Measurements from ENCODE around the gene SNX5. TPM values are rescaled to one million over a fixed set of nuclear protein-coding genes. Genes with fewer than 3 reads are reported as not detected.

Gene SNX5
- total and polyA plus RNA-seq, 2 of the 13 experiments (the other 11 are each of a cell fraction or from before 2014, with no cell fraction given) = 664 to 1,040 TPM

- TF ChIP-seq BCL3 (CRISPR knock-in tag; IDR thresholded peaks at IDR 0.05) (peak; percentile 97), MXD1 (CRISPR knock-in tag; IDR thresholded peaks at IDR 0.05) (peak; percentile 99), KLF13 (CRISPR knock-in tag; IDR thresholded peaks at IDR 0.05) (peak; percentile 99), ZNF468 (CRISPR knock-in tag; IDR thresholded peaks at IDR 0.05) (peak; percentile 80), DRAP1 (CRISPR knock-in tag; IDR thresholded peaks at IDR 0.05) (peak; percentile 99), ZNF747 (CRISPR knock-in tag; IDR thresholded peaks at IDR 0.05; ENCODE audit: borderline replicate concordance) (peak; percentile 100), FOSL2 (CRISPR knock-in tag; IDR thresholded peaks at IDR 0.05) (peak; percentile 86), SOX13 (IDR thresholded peaks at IDR 0.05) (peak; percentile 67; the same call in 1 of the 2 replicates), SOX13 (CRISPR knock-in tag; conservative IDR thresholded peaks at IDR 0.05 in 1 of 2, IDR thresholded peaks at IDR 0.05 in 1 of 2) (peak in 1 of 2 experiments; percentile 62; a peak in 2 of 4 replicates), POLR2G (IDR thresholded peaks at IDR 0.05; ENCODE audit: low read depth, low read length) (peak; percentile 100), LRRFIP1 (CRISPR knock-in tag; conservative IDR thresholded peaks at IDR 0.05) (no peak), THAP9 (CRISPR knock-in tag; IDR thresholded peaks at IDR 0.05; ENCODE audit: borderline replicate concordance) (peak; percentile 98), BATF2 (CRISPR knock-in tag; IDR thresholded peaks at IDR 0.05) (peak; percentile 99), ZBTB4 (CRISPR knock-in tag; IDR thresholded peaks at IDR 0.05; ENCODE audit: borderline replicate concordance) (peak; percentile 96), ZNF549 (CRISPR knock-in tag; IDR thresholded peaks at IDR 0.05) (no peak)
Measured at GRCh38 chr20:17968366-17969277, at the start of gene SNX5, which contains the start of gene MGME1 (continued).
